HUDEP-2 (cell line): ENCODE results near the gene NCLN.

Experiments used
- DNase-seq, 76 experiments: peaks; one replicate each; lab custom pipeline; 2025; ENCODE audit not compliant: unreplicated experiment in 76 of 76; lab: John Stamatoyannopoulos, UW

The NCLN gene

DNA sequence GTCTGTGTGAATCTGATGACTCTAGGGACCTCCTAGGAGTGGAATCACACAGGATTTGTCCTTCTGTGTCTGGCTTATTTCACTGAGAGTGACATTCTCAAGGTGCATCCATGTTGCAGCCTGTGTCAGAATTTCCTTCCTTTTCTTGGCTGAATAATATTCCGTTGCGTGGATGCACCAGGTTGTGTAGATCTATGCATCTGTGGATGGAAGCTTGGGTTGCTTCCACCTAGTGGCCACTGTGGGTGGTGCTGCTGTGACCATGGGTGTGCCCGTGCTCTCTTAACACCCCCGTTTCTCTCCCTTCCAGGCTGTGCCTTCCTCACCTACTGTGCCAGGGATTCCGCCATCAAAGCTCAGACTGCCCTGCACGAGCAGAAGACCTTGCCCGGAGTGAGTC lies 64.9 kb downstream of the NCLN start:
- DNase-seq = peak in 25 of 76 experiments; percentile 9 to 63 (median 27)

DNA sequence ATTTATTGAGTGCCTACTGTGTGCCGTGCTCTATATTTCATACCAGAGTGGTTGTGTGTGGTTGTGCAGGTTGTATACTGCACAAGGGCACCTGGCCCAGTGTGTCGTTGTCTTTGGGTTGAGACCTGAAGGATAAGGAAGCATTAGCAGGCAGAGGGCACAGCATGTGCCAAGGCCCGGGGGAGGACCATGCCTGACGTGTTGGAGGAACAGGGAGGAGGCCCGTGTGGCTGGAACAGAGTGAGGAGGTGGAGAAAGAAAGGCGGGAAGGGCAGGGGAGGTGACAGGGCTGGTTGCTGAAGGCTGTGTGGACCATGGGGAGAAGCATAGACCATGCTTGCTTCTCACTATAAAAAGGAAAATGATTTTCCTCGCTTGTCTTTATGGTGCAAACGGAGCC lies 65.5 kb downstream of the NCLN start:
- DNase-seq = no peak

DNA sequence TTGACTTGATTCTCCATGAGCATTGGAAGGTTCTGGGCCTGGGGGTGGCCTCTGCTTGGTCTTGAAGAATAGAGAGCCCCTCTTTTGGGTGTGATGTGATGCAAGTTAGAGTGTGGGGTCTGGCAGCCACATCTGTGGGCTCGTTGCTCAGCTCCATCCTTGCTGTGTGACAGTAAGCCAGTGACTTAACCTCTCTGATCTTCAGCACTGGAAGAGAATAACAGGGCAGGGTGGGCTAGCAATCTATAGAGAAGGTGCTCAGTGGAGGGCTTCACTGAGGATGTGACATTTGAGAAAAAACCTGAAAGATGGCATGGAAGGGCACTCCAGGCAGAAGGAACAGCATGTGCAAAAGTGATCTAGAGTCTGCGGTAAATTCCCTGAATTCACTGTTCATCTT lies 66.9 kb downstream of the NCLN start:
- no peak for DNase-seq

DNA sequence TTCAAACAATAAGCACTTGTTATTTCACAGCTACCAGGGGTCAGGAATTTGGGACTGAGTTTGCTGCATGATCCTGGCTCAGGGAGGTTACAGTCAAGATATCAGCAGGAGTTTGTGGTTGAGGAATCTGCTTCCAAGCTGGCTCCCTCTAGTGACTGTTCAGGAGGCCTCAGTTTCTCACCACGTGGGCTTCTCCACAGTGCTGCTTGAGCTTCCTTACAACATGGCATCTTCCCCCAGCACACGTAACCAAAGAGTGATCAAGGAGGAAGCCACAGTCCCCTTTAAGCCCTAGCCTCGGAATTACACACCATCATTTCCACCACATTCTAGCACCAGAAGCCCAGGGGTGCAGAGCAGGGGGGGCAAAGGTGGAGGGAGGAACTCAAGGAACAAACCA lies 67.5 kb downstream of the NCLN start:
- DNase-seq = no peak

DNA sequence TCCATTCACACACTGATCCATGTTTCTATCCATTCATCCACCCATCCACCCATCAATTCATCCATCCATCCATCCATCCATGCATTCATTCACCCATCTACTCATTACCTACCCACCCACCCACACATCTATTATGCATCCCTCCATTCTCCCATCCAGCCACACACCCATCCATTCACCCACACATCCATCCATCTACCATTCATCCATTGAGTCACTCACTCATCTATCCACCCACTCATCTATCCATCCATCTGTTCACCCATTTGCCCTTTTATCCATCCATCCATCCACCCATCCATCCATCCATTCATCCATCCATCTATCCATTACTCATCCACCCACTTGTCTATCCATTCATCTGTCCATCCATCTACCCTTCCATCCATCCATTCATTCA lies 68.8 kb downstream of the NCLN start:
- no peak for DNase-seq

DNA sequence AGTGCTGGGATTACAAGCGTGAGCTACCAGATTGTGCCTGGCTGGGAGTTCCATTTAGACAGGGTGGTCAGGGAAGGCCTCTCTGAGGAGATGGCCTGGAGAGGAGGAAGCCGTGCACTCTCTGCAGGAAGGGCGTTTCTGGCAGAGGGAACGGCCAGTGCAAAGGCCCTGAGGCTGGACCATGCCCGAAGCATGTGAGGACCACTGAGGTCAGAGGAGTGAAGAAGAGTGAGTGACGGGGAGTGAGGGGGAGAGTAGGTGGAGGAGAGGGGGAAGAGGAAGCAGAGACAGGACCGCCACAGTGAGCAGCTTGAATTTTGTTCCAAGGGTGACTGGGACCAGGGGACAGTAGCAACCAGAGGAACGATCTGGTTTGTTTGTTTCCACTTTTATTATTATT lies 71.3 kb downstream of the NCLN start:
- no peak for DNase-seq
